HCT116 (cell line): ENCODE data around the gene GPC5. TPM values are rescaled to one million over a fixed set of nuclear protein-coding genes. Genes with fewer than 3 reads are reported as not detected.

Experiments used
- ATAC-seq: fragments of 200-7000 bp; cut with Tn5 transposase; 2 replicates; pipeline ENCODE4 v1.9.1; 2020; ENCODE audit warnings: mild to moderate bottlenecking, moderate library complexity
- BruUV-seq: library from RNA; stranded (reverse); fragments of 400-500 nt; replicated peaks from 2 replicates; lab custom pipeline; 2021; lab: Mats Ljungman, UMichigan
- CTCF ChIA-PET: fragments of 300-600 bp; sonication (Branson Sonifier 250); formaldehyde crosslinking; loops from one replicate; lab custom pipeline; 2021; ENCODE audit warnings: antibody characterized with exemption; lab: Charles Lee
- POLR2A ChIA-PET: fragments of 300-600, 350-600 bp; sonication (Branson Sonifier 250); formaldehyde crosslinking; loops from one replicate; lab custom pipeline; 2021; ENCODE audit warnings: antibody characterized with exemption; lab: Charles Lee
- RAD21 ChIA-PET, 2 experiments: fragments of 300-600 bp; sonication (Branson Sonifier 250); formaldehyde crosslinking; loops; one replicate each; lab custom pipeline; 2023; ENCODE audit warnings: low total read pairs in 2 of 2; ENCODE audit not compliant: uncharacterized antibody in 2 of 2, unreplicated experiment in 2 of 2, low non-redundant PET in 1 of 2; lab: Charles Lee
- DNase-seq: peaks from one replicate; pipeline ENCODE4 v3.0.0-alpha.2; 2010; ENCODE audit warnings: low read depth, low spot score
- H2AFZ ChIP-seq: fragments of 200-600 bp; shearing (Covaris generic), sonication (generic); 2 replicates; pipeline ENCODE4 v1.6.1; 2017; ENCODE audit warnings: low read depth, mixed run types, mixed read lengths, antibody characterized with exemption, low read length; ENCODE audit not compliant: poor library complexity, severe bottlenecking
- H3K27ac ChIP-seq: 2 replicates; pipeline ENCODE4 v1.5.1; 2012; ENCODE audit warnings: low read depth, low read length
- H3K27me3 ChIP-seq: fragments of 200-600 bp; sonication (generic); 2 replicates; pipeline ENCODE4 v1.6.1; 2016; ENCODE audit warnings: mixed run types, low read length, mixed read lengths; ENCODE audit not compliant: insufficient read depth
- H3K36me3 ChIP-seq, 2 experiments: fragments of 200-500 bp in 1 of 2; fragments of 200-600 bp in 1 of 2; sonication (Bioruptor generic) in 1 of 2; sonication (generic) in 1 of 2; 2 replicates each; pipeline versions ENCODE4 v1.5.1 to v1.6.1; 2014 to 2016; ENCODE audit warnings: low read length in 2 of 2, inconsistent platforms in 1 of 2, mixed read lengths in 1 of 2, mixed run types in 1 of 2; ENCODE audit not compliant: insufficient read depth in 2 of 2, control insufficient read depth in 1 of 2
- H3K4me1 ChIP-seq, 2 experiments: fragments of 200-600 bp in 1 of 2; sonication (generic) in 1 of 2; 2 replicates each; pipeline versions ENCODE4 v1.5.1 to v1.6.1; 2012 to 2017; ENCODE audit warnings: low read length in 2 of 2, inconsistent platforms in 1 of 2, mild to moderate bottlenecking in 1 of 2, mixed read lengths in 1 of 2, mixed run types in 1 of 2, moderate library complexity in 1 of 2; ENCODE audit not compliant: insufficient read depth in 2 of 2, control insufficient read depth in 1 of 2
- H3K4me2 ChIP-seq: fragments of 200-600 bp; sonication (generic); 2 replicates; pipeline ENCODE4 v1.6.1; 2017; ENCODE audit warnings: mixed run types, low read length, mixed read lengths
- H3K4me3 ChIP-seq, 2 experiments: fragments of 200-600 bp in 1 of 2; sonication (generic) in 1 of 2; replicated peaks in 1 of 2; 2 replicates each; pipeline ENCODE4 v1.5.1; 2011 to 2016; ENCODE audit warnings: low read length in 2 of 2, control low read depth in 1 of 2, low read depth in 1 of 2, mild to moderate bottlenecking in 1 of 2, mixed read lengths in 1 of 2, mixed run types in 1 of 2
- H3K79me2 ChIP-seq: fragments of 200-600 bp; sonication (generic); 2 replicates; pipeline ENCODE4 v1.6.1; 2017; ENCODE audit warnings: mild to moderate bottlenecking, mixed run types, low read length, moderate library complexity, mixed read lengths; ENCODE audit not compliant: insufficient read depth
- H3K9ac ChIP-seq: fragments of 200-600 bp; sonication (generic); 2 replicates; pipeline ENCODE4 v1.6.1; 2016; ENCODE audit warnings: low read length, mixed read lengths
- H3K9me2 ChIP-seq: fragments of 200-600 bp; sonication (generic), shearing (Covaris generic); 2 replicates; pipeline ENCODE4 v1.6.1; 2017; ENCODE audit warnings: mixed run types, mild to moderate bottlenecking, moderate library complexity; ENCODE audit not compliant: insufficient read depth
- H3K9me3 ChIP-seq, 2 experiments: fragments of 200-500 bp in 1 of 2; fragments of 200-600 bp in 1 of 2; sonication (Bioruptor generic) in 1 of 2; sonication (generic) in 1 of 2; 2 replicates each; pipeline ENCODE4 v1.6.1; 2014 to 2017; ENCODE audit warnings: low read length in 2 of 2, mixed read lengths in 2 of 2, inconsistent platforms in 1 of 2, low read depth in 1 of 2, mild to moderate bottlenecking in 1 of 2, mixed run types in 1 of 2, moderate library complexity in 1 of 2; ENCODE audit not compliant: control insufficient read depth in 1 of 2, insufficient read depth in 1 of 2
- H4K20me1 ChIP-seq: fragments of 200-600 bp; sonication (generic), shearing (Covaris generic); 2 replicates; pipeline ENCODE4 v1.6.1; 2017; ENCODE audit warnings: mixed run types, mild to moderate bottlenecking, moderate library complexity; ENCODE audit not compliant: insufficient read depth
- EGR1 ChIP-seq: IDR thresholded peaks from 2 replicates; pipeline ENCODE4 v1.6.1; 2012; ENCODE audit warnings: low read depth
- MAX ChIP-seq: IDR thresholded peaks from 2 replicates; pipeline ENCODE4 v1.6.1; 2012
- POLR2A ChIP-seq: IDR thresholded peaks from 2 replicates; pipeline ENCODE4 v1.7.0; 2011; ENCODE audit warnings: borderline replicate concordance; ENCODE audit not compliant: insufficient read depth, insufficient read length; ENCODE audit errors: extremely low read depth
- RAD21 ChIP-seq: IDR thresholded peaks from 2 replicates; pipeline ENCODE4 v1.6.1; 2012; ENCODE audit warnings: low read depth, mild to moderate bottlenecking
- REST ChIP-seq: IDR thresholded peaks from 2 replicates; pipeline ENCODE4 v1.6.1; 2012; ENCODE audit warnings: low read depth
- SIN3A ChIP-seq: IDR thresholded peaks from 2 replicates; pipeline ENCODE4 v1.6.1; 2012; ENCODE audit warnings: low read depth
- SP1 ChIP-seq: IDR thresholded peaks from 2 replicates; pipeline ENCODE4 v1.6.1; 2012; ENCODE audit warnings: low read depth
- SRF ChIP-seq: IDR thresholded peaks from 2 replicates; pipeline ENCODE4 v1.6.1; 2012; ENCODE audit warnings: low read depth
- TCF7L2 ChIP-seq: IDR thresholded peaks from 2 replicates; pipeline ENCODE4 v1.7.0; 2011; ENCODE audit warnings: borderline replicate concordance, inconsistent platforms; ENCODE audit not compliant: insufficient read depth, insufficient read length; ENCODE audit errors: extremely low read depth
- ZFX ChIP-seq: fragments of 450-650 bp; IDR thresholded peaks from 2 replicates; pipeline ENCODE4 v1.6.1; 2017
- ZNF274 ChIP-seq: fragments of 200-500 bp; sonication (Bioruptor generic); IDR thresholded peaks from 2 replicates; pipeline ENCODE4 v1.6.1; 2014; ENCODE audit warnings: mild to moderate bottlenecking, low read depth, low read length, inconsistent platforms
- intact Hi-C: fragments of 100-400 bp; cut with micrococcal nuclease; formaldehyde crosslinking; loops from 2 replicates; pipeline ENCODE4 v1.10.0; 2022
- total RNA-seq: library from RNA; stranded (reverse); gene quantifications from one replicate; pipeline ENCODE4 v1.2.1, GENCODE V29; 2021; ENCODE audit not compliant: unreplicated experiment
- TF ChIP-seq, protein P1 (sequence below), 3 experiments: fragments of 200-600 bp in 1 of 3; sonication (generic) in 1 of 3; IDR thresholded peaks in 2 of 3; conservative IDR thresholded peaks in 1 of 3; 2 replicates each; pipeline ENCODE4 v1.5.1; 2012 to 2017; ENCODE audit warnings: low read depth in 2 of 3, low read length in 2 of 3, antibody characterized with exemption in 1 of 3, borderline replicate concordance in 1 of 3, control low read depth in 1 of 3, mild to moderate bottlenecking in 1 of 3, mixed read lengths in 1 of 3, mixed run types in 1 of 3, moderate library complexity in 1 of 3; ENCODE audit not compliant: insufficient read depth in 1 of 3
- TF ChIP-seq, protein P2 (sequence below): IDR thresholded peaks from 2 replicates; pipeline ENCODE4 v1.6.1; 2011; ENCODE audit warnings: mild to moderate bottlenecking, low read length, moderate library complexity; ENCODE audit not compliant: insufficient replicate concordance; ENCODE audit errors: extremely low read depth

The GPC5 gene
- total RNA-seq, 1 experiment from 2014 or later: not detected

- ChIA-PET CTCF (no interaction called here), RAD21 (no interaction called here), POLR2A (no interaction called here)
- intact Hi-C loops: no loop called here
- ATAC-seq (no peak), DNase-seq (no peak)
- no TSS peak for BruUV-seq
- Histone ChIP-seq H3K4me2 (no peak overlapping the region), H3K79me2 (no peaks in the 10 kb centered on the region), H3K27ac (no peak overlapping the region), H3K9me2 (no peaks in the 10 kb centered on the region), H4K20me1 (no peaks in the 10 kb centered on the region), H3K9ac (no peak overlapping the region), H3K4me3 (no peak overlapping the region), H3K4me1 (no peaks in the 10 kb centered on the region), H3K9me3 (peaks cover 14 to 39% of the 10 kb centered on the region in 2 experiments; a peak in 2 of 4 replicates), H2AFZ (no peak overlapping the region), H3K36me3 (no peaks in the 10 kb centered on the region)
- no peak for TF ChIP-seq ZNF274
- TF ChIP-seq, protein P1, sequence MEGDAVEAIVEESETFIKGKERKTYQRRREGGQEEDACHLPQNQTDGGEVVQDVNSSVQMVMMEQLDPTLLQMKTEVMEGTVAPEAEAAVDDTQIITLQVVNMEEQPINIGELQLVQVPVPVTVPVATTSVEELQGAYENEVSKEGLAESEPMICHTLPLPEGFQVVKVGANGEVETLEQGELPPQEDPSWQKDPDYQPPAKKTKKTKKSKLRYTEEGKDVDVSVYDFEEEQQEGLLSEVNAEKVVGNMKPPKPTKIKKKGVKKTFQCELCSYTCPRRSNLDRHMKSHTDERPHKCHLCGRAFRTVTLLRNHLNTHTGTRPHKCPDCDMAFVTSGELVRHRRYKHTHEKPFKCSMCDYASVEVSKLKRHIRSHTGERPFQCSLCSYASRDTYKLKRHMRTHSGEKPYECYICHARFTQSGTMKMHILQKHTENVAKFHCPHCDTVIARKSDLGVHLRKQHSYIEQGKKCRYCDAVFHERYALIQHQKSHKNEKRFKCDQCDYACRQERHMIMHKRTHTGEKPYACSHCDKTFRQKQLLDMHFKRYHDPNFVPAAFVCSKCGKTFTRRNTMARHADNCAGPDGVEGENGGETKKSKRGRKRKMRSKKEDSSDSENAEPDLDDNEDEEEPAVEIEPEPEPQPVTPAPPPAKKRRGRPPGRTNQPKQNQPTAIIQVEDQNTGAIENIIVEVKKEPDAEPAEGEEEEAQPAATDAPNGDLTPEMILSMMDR (IDR thresholded peaks at IDR 0.05 in 2 of 3, conservative IDR thresholded peaks at IDR 0.05 in 1 of 3; ENCODE audit: borderline replicate concordance in 1 of 3, insufficient read depth in 1 of 3, low read depth in 2 of 3, low read length in 2 of 3): no peak
- TF ChIP-seq SP1: no peak
- no peak for TF ChIP-seq ZFX
- TF ChIP-seq, protein P2, sequence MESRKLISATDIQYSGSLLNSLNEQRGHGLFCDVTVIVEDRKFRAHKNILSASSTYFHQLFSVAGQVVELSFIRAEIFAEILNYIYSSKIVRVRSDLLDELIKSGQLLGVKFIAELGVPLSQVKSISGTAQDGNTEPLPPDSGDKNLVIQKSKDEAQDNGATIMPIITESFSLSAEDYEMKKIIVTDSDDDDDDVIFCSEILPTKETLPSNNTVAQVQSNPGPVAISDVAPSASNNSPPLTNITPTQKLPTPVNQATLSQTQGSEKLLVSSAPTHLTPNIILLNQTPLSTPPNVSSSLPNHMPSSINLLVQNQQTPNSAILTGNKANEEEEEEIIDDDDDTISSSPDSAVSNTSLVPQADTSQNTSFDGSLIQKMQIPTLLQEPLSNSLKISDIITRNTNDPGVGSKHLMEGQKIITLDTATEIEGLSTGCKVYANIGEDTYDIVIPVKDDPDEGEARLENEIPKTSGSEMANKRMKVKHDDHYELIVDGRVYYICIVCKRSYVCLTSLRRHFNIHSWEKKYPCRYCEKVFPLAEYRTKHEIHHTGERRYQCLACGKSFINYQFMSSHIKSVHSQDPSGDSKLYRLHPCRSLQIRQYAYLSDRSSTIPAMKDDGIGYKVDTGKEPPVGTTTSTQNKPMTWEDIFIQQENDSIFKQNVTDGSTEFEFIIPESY: no peak
- no peak for TF ChIP-seq RAD21
- no peak for TF ChIP-seq MAX
- TF ChIP-seq SIN3A: no peak
- no peak for TF ChIP-seq EGR1
- TF ChIP-seq SRF: no peak
- TF ChIP-seq POLR2A: no peak
- TF ChIP-seq REST: no peak
- no peak for TF ChIP-seq TCF7L2
- TF ChIP-seq, all 23 proteins: peak for 0
- H3K27me3 ChIP-seq: no peaks in the 10 kb centered on the region
Observed at GRCh38 chr13:92224052-92224821, 825.8 kb downstream of the GPC5 start.
